Measurements from ENCODE around the gene INPP5F.

- TF ChIP-seq CTCF (IDR thresholded peaks at IDR 0.05), result no peak
- TF ChIP-seq POLR2A (IDR thresholded peaks at IDR 0.05), result no peak
Measured at GRCh38 chr10:119865699-119866240, 139.9 kb downstream of the INPP5F start.

Measured in heart left ventricle (tissue), 13 donors.